Measurements from ENCODE around the gene RBMS1.

DNA sequence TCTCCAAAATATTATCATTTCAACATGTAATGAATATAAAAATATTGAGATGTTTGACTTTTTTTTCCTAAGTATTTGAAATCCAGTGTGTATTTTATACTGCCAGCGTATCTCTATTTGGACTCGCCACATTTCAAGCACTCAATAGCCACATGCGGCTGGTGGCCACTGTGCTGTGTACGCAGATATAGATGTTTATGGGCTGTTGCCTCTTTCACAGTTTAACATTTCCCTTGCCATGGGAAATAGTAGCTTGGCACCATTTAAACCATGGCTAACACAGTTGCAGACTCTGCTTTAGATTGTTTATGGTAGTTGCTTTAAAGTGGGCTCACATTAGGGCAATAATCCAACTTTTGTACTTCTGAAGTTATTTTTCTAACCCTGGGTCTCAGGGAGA, 157.0 kb downstream of the RBMS1 start:
- TF ChIP-seq CTCF (IDR thresholded peaks at IDR 0.05) (no peak), POLR2AphosphoS5 (IDR thresholded peaks at IDR 0.05) (no peak)
